ENCODE results near the gene MRPL52.

DNA sequence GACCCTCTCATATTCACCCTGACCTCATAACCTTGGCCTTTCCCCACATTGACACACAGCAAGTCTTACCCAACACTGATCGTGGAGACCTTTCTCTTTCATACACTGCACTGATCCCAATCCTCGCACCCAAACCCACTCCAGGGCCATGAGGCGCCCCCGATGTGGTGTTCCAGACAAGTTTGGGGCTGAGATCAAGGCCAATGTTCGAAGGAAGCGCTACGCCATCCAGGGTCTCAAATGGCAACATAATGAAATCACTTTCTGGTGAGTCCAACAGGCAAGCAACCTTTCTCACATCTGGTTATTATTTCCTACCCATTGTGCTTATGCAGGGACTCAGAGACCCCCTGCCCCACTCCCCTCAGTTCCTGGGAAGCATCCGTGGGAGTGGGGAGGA is 12.1 kb downstream of the MRPL52 start:
- TF ChIP-seq POLR2AphosphoS5 (IDR thresholded peaks at IDR 0.05; ENCODE audit: borderline replicate concordance, low read depth, low read length) (no peak), EZH2 (IDR thresholded peaks at IDR 0.05) (no peak)

Measured in SK-N-MC (cell line).